CD4-positive, alpha-beta T cell treated with Interleukin-4 for 4 hours (primary cell): ENCODE measurements around the gene RASSF5.
"Not testable (repeated sequence)": the region's sequence is repeated elsewhere in the genome, so short reads cannot be mapped to it uniquely, and the experiment has no call there.

ENCODE experiments used
- DNase-seq: peaks from one replicate; pipeline ENCODE4 v3.0.0-alpha.2; 2020

RASSF5 gene

GRCh38 chr1:206575165-206575893 is 68.0 kb downstream of the RASSF5 start:
- peak; percentile 82 for DNase-seq

DNA sequence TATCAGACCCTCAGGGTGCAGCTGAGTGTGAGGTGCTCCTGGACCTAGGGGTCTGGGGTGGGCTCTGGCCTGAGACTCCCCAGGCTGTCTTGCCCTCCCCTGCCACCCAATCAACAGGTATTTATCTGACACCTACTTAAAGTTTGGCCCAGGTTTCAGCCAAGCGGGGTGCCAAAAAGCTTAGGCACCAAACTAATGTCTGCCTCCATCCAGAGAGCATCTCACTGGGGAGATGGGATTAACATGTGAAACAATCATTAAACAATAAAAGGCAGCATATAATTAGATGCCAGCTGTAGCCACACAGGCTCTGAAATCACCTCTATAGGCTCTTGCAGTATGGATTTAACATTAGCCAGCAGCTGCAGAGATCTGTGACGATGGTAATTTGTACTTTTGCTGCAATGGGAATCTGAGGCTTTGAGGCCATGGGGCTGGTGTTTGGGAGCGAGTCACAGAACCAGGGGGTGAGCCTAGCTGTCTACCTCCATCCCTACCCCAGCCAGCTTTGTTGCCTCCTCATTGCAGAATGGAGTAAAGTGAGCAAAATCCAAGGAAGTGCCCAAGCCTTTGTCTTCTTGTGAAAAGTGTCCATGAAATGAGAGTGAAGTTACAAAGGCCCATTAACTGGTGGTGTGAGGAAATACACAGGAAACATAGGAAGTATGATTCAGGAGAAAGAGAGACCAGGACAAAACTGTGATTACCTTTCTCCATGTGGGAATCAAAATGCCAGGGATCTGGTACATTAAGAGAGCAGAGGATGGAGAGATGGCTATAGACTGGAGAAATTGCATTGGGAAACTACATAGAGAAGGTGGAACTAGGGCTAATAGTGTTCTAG is 68.8 kb downstream of the RASSF5 start:
- DNase-seq = no peak

DNA sequence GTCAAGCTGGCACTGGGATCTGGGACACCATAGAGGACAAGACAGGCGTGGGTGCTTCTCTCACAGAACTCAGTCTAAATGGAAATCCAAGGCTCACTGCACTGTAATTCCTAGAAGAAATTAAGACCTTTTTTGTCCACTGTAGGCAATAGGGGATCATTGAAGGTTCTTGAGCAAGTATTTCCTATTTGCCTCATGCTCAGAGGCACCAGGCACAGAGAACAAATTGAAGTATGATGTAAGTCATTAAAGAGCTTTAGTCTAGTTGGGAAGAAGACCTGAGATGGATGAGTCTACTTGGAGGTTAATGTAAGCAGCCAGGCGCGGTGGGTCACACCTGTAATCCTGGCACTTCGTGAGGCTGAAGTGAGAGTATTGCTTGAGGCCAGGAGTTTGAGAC is 70.3 kb downstream of the RASSF5 start:
- DNase-seq = no peak

- DNase-seq = peak; percentile 87
These were observed 71.0 kb downstream of the RASSF5 start for GRCh38 chr1:206578068-206578977.

- DNase-seq = no peak
These were observed 71.6 kb downstream of the RASSF5 start for GRCh38 chr1:206578978-206579374.

GRCh38 chr1:206579747-206580437 is 72.6 kb downstream of the RASSF5 start:
- DNase-seq = peak; percentile 86

- no peak for DNase-seq
These were observed 73.2 kb downstream of the RASSF5 start for GRCh38 chr1:206580438-206581113.

GRCh38 chr1:206581114-206581497 is 73.8 kb downstream of the RASSF5 start:
- DNase-seq = not testable (repeated sequence)

DNA sequence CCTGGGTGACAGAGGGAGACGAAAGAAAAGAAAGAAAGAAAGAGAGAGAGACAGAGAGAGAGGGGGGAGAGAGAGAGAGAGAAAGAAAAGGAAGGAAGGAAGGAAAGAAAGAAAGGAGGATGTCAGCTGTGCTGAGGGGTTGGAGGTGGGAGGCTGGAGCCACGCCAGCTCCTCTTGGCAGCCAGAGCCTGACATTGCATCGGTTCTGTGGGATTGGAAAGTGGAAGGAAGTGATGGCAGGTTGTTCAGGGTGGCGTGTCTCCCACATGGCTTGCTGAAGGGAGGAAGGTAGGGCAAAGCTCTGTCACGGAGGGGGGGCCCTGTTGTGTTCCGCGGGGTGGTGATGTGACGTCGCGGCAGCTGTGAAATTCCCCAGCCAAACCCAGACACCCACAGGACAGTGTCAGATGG is 74.2 kb downstream of the RASSF5 start:
- peak; percentile 71 for DNase-seq

DNA sequence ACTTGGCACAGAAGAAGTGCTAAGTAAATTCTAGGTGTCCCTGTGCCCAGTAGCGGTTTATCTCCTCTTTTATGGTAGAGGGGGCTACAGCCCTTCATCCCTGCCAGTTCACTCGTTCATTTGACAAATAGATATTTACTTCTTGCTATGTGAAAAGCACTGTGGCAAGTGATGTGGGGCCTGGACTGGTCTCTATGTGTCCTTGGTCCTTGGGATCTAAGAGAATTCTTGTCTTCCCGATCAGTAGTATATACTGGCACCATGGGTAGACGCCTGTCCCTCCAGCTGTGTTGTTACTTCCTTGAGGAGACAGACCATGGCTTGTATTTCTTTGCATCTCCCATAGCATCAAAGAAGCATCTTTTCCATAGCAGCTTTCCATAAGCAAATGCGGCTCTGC is 75.2 kb downstream of the RASSF5 start:
- no peak for DNase-seq

DNA sequence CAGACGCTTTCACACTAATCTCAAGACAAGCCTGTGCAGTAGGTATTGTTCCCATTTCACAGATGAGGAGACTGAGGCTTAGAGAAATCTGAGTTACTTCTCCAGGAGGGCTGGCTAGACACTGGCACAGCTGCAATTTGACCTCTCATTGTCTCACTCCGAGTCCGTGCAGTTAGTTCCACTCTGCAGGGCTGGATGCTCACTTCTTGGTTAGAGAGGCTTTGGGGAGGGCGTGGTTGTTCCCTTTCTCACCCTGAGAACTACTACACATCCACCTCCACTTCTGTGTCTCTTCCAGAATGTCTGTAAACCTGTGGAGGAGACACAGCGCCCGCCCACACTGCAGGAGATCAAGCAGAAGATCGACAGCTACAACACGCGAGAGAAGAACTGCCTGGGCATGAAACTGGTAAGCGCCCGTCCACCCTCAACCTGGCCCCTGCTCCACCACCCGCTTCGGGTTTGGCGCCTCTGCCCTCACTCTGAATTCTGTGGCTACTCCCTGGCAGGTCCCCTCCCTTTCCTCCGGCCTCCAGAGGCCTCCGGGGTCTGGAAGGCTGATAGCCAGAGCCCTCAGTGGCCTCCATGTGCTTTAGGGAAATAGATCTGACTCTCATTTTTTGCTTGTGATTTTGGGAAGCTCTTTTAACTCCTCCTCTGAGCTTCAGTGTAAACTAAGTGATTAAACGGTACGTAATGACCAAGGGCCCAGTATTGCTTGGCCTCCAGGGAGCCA is 75.8 kb downstream of the RASSF5 start:
- no peak for DNase-seq

- DNase-seq = peak; percentile 82
These were observed 76.6 kb downstream of the RASSF5 start for GRCh38 chr1:206583707-206584648.

DNA sequence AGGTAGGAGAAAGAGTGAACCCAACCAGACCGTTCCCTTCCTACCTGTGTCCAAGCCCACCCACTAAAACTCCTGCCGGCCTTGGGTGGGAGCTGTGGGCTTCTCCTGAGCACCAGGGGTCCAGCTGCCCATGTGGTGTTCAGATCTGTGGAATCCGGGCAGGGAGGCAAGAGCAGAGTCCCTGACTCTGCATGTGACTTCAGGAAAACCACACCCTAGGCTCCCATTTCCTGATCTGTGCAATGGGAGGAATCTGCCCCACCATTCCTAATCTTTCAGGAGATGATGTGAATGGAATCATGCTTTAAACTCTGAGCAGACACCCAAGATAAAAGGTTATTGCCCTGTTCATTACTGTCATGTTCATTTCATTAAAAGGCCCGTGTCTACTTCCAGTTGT is 77.4 kb downstream of the RASSF5 start:
- no peak for DNase-seq

DNA sequence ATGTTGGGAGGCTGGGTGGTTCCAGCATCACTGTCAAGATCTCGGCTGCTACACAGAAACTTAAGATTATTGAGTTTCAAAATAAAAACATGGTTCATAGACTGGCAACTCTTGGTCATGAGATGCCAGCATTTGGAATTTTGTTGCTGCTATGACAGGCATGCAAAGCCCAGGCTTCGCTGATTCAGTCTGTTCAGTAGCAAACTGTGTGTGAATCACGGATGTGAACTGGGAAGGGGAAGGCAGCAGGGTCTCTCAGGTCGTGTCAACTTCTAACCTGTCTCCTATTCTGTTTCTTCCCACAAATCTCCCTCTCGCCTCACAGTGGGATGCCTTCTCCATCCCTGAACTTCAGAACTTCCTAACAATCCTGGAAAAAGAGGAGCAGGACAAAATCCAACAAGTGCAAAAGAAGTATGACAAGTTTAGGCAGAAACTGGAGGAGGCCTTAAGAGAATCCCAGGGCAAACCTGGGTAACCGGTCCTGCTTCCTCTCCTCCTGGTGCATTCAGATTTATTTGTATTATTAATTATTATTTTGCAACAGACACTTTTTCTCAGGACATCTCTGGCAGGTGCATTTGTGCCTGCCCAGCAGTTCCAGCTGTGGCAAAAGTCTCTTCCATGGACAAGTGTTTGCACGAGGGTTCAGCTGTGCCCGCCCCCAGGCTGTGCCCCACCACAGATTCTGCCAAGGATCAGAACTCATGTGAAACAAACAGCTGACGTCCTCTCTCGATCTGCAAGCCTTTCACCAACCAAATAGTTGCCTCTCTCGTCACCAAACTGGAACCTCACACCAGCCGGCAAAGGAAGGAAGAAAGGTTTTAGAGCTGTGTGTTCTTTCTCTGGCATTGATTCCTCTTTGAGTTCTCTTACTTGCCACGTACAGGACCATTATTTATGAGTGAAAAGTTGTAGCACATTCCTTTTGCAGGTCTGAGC is 79.4 kb downstream of the RASSF5 start:
- no peak for DNase-seq

DNA sequence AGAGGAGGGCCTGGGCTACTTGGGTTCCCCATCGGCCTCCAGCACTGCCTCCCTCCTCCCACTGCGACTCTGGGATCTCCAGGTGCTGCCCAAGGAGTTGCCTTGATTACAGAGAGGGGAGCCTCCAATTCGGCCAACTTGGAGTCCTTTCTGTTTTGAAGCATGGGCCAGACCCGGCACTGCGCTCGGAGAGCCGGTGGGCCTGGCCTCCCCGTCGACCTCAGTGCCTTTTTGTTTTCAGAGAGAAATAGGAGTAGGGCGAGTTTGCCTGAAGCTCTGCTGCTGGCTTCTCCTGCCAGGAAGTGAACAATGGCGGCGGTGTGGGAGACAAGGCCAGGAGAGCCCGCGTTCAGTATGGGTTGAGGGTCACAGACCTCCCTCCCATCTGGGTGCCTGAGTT is 80.6 kb downstream of the RASSF5 start:
- DNase-seq = no peak

DNA sequence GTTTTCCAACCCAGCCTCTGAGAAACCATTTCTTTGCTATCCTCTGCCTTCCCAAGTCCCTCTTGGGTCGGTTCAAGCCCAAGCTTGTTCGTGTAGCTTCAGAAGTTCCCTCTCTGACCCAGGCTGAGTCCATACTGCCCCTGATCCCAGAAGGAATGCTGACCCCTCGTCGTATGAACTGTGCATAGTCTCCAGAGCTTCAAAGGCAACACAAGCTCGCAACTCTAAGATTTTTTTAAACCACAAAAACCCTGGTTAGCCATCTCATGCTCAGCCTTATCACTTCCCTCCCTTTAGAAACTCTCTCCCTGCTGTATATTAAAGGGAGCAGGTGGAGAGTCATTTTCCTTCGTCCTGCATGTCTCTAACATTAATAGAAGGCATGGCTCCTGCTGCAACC is 81.2 kb downstream of the RASSF5 start:
- DNase-seq = no peak

DNA sequence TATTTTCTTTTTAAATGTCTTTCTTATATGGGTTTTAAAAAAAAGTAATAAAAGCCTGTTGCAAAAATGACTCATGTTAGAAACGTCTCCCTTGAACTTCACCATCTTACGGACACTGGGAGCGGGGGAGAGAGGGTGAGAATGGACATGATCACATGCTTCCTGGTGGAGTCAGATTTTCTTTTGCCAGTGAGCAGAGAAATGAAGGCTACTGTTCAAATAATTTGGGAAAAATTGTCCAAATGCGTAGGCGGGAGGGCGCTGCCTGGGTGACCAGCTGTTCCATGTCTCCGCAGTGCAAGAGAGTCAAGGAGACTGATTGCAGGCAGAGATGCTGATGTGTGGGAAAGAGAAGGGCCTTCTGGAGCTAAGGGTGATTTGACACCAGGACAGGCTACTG is 81.9 kb downstream of the RASSF5 start:
- no peak for DNase-seq

GRCh38 chr1:206590025-206590758 is 82.9 kb downstream of the RASSF5 start:
- DNase-seq = peak; percentile 94
